Activated naive CD4-positive, alpha-beta T cell treated with anti-CD3 and anti-CD28 coated beads for 36 hours (primary cell): ENCODE results near the gene MYOD1. TPM values are rescaled to one million over a fixed set of nuclear protein-coding genes. Genes with fewer than 3 reads are reported as not detected.

Experiments used
- CTCF ChIA-PET: fragments of 350-600 bp; sonication (Branson Sonifier 250); formaldehyde crosslinking; loops from one replicate; lab custom pipeline; 2021; ENCODE audit warnings: antibody characterized with exemption; lab: Charles Lee
- DNase-seq: peaks from one replicate; pipeline ENCODE4 v3.0.0-alpha.2; 2020
- H3K27ac Mint-ChIP-seq: one replicate; pipeline ENCODE4 v1.8.0; 2021; ENCODE audit warnings: mild to moderate bottlenecking, mixed read lengths
- H3K27me3 Mint-ChIP-seq: one replicate; pipeline ENCODE4 v1.8.0; 2021; ENCODE audit warnings: low read depth, mixed read lengths
- H3K36me3 Mint-ChIP-seq: one replicate; pipeline ENCODE4 v1.8.0; 2021; ENCODE audit warnings: low read depth, mixed read lengths
- H3K4me1 Mint-ChIP-seq: one replicate; pipeline ENCODE4 v1.8.0; 2021; ENCODE audit warnings: low read depth, mixed read lengths
- H3K4me3 Mint-ChIP-seq: one replicate; pipeline ENCODE4 v1.8.0; 2021; ENCODE audit warnings: mild to moderate bottlenecking, moderate library complexity, mixed read lengths
- H3K9me3 Mint-ChIP-seq: one replicate; pipeline ENCODE4 v1.8.0; 2021; ENCODE audit warnings: mixed read lengths
- intact Hi-C: fragments of 100-400 bp; cut with micrococcal nuclease; formaldehyde crosslinking; loops from one replicate; pipeline ENCODE4 v1.15.1; 2023
- total RNA-seq, 2 experiments: library from RNA; stranded (reverse); gene quantifications; one replicate each; pipeline ENCODE4 v1.2.3, GENCODE V29; 2021

Gene MYOD1
- total RNA-seq, 2 experiments from 2014 or later, result not detected

DNA sequence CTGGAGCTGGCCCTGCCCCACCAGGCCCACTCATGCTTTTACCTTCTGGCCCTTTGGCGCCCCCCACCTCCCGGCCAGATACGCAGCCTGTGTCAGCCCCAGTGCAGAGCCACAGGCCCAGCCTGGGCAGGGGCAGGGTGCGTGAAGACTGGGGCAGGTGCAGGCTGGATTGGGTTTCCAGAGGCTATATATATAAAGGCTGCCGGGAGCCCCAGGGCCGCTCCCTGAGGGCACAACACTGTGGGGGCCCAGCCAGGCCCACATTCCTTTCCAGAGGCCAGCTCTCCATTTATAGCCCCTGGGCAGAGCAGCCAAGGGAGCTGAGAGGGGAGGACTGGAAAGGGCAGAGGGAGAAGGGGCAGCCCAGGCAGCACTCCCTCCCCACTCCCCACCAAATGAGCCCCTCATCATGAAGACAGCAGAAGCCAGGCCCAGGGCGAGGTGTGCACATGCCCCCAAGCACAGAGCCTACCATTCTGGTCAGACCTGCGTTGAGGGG lies 5.0 kb upstream of the MYOD1 start:
- Mint-ChIP-seq H3K27ac (no peak overlapping the region), H3K4me3 (no peak overlapping the region), H3K36me3 (no peaks in the 10 kb centered on the region), H3K27me3 (peaks cover 18% of the 10 kb centered on the region), H3K9me3 (no peaks in the 10 kb centered on the region), H3K4me1 (no peaks in the 10 kb centered on the region)
- CTCF ChIA-PET, result no interaction called here
- DNase-seq, result no peak
- intact Hi-C loops, result no loop called here

DNA sequence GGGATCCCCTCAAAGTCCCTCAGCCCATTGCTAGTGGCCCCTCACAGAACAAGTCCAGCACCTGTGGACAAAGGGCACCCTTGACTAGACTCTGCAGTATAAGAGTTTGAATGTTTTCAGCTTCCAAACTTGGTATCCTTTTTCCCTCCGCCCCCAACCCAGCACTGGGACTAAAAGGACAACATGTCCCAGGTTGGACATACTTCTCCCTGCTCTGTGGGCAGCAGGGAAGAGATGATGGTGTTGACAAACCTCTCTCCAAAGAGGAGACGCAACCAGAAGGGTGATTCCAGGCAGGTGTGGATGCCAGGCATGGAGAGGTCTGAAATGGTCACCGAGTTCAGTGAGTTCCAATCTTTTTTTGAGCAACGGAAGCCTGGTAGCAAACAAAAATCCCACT lies 4.5 kb upstream of the MYOD1 start:
- Mint-ChIP-seq H3K27me3 (peaks cover 18% of the 10 kb centered on the region), H3K9me3 (no peaks in the 10 kb centered on the region), H3K4me1 (no peaks in the 10 kb centered on the region), H3K27ac (no peak overlapping the region), H3K4me3 (no peak overlapping the region), H3K36me3 (no peaks in the 10 kb centered on the region)
- CTCF ChIA-PET, result interaction anchor here (0.6 kb wide), 1 partner anchor 168 kb away, joined by 3 read pairs; no protein-coding TSS in a partner anchor
- DNase-seq, result no peak
- intact Hi-C loops, result no loop called here

DNA sequence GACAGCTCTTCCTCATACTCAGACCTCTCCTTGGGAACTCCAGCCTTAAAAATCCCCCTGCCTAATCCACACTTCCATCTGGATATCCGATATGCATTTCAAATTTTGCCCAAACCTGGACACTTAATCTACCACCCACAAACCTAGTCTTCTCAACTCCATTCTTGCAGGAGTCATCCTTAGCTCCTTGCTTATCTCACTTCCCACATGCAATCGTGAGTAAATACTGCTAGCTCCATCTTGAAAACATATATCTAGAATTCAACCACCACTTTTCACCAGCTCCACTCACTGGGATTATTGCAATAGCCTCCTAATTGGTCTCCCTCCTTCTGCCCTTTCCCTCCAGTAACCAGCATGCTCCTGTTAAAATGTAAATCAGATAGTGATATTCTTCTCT lies 2.6 kb upstream of the MYOD1 start:
- H3K36me3 Mint-ChIP-seq, result no peaks in the 10 kb centered on the region
- DNase-seq, result no peak
- CTCF ChIA-PET, result no interaction called here
- H3K4me1 Mint-ChIP-seq, result no peaks in the 10 kb centered on the region
- H3K27me3 Mint-ChIP-seq, result peaks cover 22% of the 10 kb centered on the region
- H3K9me3 Mint-ChIP-seq, result no peaks in the 10 kb centered on the region
- intact Hi-C loops, result no loop called here
- no peak overlapping the region for H3K4me3 Mint-ChIP-seq
- H3K27ac Mint-ChIP-seq, result no peak overlapping the region

DNA sequence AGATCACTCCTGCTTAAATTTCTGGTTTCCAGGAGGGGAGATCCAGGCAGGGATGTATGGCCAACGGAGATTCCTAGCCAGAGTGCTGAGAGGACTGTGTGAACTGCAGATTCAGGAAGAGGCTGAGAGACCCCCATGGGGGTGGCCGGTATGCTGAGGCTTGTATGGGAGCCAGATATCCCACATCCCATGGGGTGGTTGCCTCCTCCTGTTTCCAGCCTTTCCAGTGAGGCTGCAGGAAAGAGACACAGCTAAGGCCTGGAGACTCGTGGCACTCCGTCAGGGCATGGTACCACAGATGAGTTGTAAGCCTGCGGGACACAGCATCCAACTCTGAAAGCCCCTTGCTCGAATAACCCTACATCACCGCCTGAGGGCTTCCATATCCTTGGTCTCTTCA lies 1.4 kb upstream of the MYOD1 start:
- no peak overlapping the region for H3K4me3 Mint-ChIP-seq
- H3K9me3 Mint-ChIP-seq, result no peaks in the 10 kb centered on the region
- CTCF ChIA-PET, result interaction anchor here (0.8 to 5.3 kb wide), 2 partner anchors 13 to 15 kb away, joined by 3 to 30 read pairs; no protein-coding TSS in a partner anchor
- DNase-seq, result no peak
- H3K27me3 Mint-ChIP-seq, result peaks cover 29% of the 10 kb centered on the region
- no peak overlapping the region for H3K27ac Mint-ChIP-seq
- H3K36me3 Mint-ChIP-seq, result no peaks in the 10 kb centered on the region
- no peaks in the 10 kb centered on the region for H3K4me1 Mint-ChIP-seq
- intact Hi-C loops, result no loop called here

- Mint-ChIP-seq H3K27me3 (peaks cover 31% of the 10 kb centered on the region), H3K36me3 (no peaks in the 10 kb centered on the region), H3K4me3 (no peak overlapping the region), H3K4me1 (no peaks in the 10 kb centered on the region), H3K27ac (no peak overlapping the region), H3K9me3 (no peaks in the 10 kb centered on the region)
- DNase-seq, result no peak
- intact Hi-C loops, result no loop called here
- CTCF ChIA-PET, result interaction anchor here (0.7 to 5.3 kb wide), 3 partner anchors 12 to 120 kb away, joined by 3 to 30 read pairs (median 3); no protein-coding TSS in a partner anchor
Measured at GRCh38 chr11:17718510-17718962, 835 bp upstream of the MYOD1 start.

- Mint-ChIP-seq H3K4me1 (no peaks in the 10 kb centered on the region), H3K27ac (no peak overlapping the region), H3K36me3 (no peaks in the 10 kb centered on the region), H3K9me3 (no peaks in the 10 kb centered on the region), H3K4me3 (no peak overlapping the region), H3K27me3 (peaks cover 34% of the 10 kb centered on the region)
- intact Hi-C loops, result loop anchor here (10.0 kb wide), 1 partner anchor 485 kb away; no protein-coding TSS in a partner anchor
- CTCF ChIA-PET, result interaction anchor here (0.9 to 5.3 kb wide), 2 partner anchors 10 to 267 kb away, joined by 3 to 30 read pairs; no protein-coding TSS in a partner anchor
- DNase-seq, result no peak
Measured at GRCh38 chr11:17719938-17720795, 796 bp downstream of the MYOD1 start.

GRCh38 chr11:17720796-17721171 lies 1.4 kb downstream of the MYOD1 start:
- no peak overlapping the region for H3K4me3 Mint-ChIP-seq
- peaks cover 35% of the 10 kb centered on the region for H3K27me3 Mint-ChIP-seq
- intact Hi-C loops, result loop anchor here (10.0 kb wide), 1 partner anchor 486 kb away; no protein-coding TSS in a partner anchor
- no peak for DNase-seq
- no peaks in the 10 kb centered on the region for H3K9me3 Mint-ChIP-seq
- CTCF ChIA-PET, result interaction anchor here (0.9 to 5.3 kb wide), 2 partner anchors 10 to 266 kb away, joined by 3 to 30 read pairs; no protein-coding TSS in a partner anchor
- no peaks in the 10 kb centered on the region for H3K36me3 Mint-ChIP-seq
- no peaks in the 10 kb centered on the region for H3K4me1 Mint-ChIP-seq
- H3K27ac Mint-ChIP-seq, result no peak overlapping the region

- no peaks in the 10 kb centered on the region for H3K36me3 Mint-ChIP-seq
- no peak overlapping the region for H3K4me3 Mint-ChIP-seq
- no peaks in the 10 kb centered on the region for H3K4me1 Mint-ChIP-seq
- intact Hi-C loops, result loop anchor here (10.0 kb wide), 1 partner anchor 487 kb away; no protein-coding TSS in a partner anchor
- DNase-seq, result no peak
- CTCF ChIA-PET, result interaction anchor here (5.3 kb wide), 1 partner anchor 9 kb away, joined by 30 read pairs; no protein-coding TSS in a partner anchor
- H3K9me3 Mint-ChIP-seq, result no peaks in the 10 kb centered on the region
- H3K27me3 Mint-ChIP-seq, result peaks cover 37% of the 10 kb centered on the region
- no peak overlapping the region for H3K27ac Mint-ChIP-seq
Measured at GRCh38 chr11:17721242-17721999, 2.0 kb downstream of the MYOD1 start.

GRCh38 chr11:17722000-17722643 lies 2.8 kb downstream of the MYOD1 start:
- peaks cover 38% of the 10 kb centered on the region for H3K27me3 Mint-ChIP-seq
- no peak overlapping the region for H3K4me3 Mint-ChIP-seq
- no peaks in the 10 kb centered on the region for H3K36me3 Mint-ChIP-seq
- no peak for DNase-seq
- intact Hi-C loops, result loop anchor here (10.0 kb wide), 1 partner anchor 487 kb away; no protein-coding TSS in a partner anchor
- no peaks in the 10 kb centered on the region for H3K9me3 Mint-ChIP-seq
- no peaks in the 10 kb centered on the region for H3K4me1 Mint-ChIP-seq
- no peak overlapping the region for H3K27ac Mint-ChIP-seq
- CTCF ChIA-PET, result interaction anchor here (5.3 kb wide), 1 partner anchor 8 kb away, joined by 30 read pairs; no protein-coding TSS in a partner anchor

DNA sequence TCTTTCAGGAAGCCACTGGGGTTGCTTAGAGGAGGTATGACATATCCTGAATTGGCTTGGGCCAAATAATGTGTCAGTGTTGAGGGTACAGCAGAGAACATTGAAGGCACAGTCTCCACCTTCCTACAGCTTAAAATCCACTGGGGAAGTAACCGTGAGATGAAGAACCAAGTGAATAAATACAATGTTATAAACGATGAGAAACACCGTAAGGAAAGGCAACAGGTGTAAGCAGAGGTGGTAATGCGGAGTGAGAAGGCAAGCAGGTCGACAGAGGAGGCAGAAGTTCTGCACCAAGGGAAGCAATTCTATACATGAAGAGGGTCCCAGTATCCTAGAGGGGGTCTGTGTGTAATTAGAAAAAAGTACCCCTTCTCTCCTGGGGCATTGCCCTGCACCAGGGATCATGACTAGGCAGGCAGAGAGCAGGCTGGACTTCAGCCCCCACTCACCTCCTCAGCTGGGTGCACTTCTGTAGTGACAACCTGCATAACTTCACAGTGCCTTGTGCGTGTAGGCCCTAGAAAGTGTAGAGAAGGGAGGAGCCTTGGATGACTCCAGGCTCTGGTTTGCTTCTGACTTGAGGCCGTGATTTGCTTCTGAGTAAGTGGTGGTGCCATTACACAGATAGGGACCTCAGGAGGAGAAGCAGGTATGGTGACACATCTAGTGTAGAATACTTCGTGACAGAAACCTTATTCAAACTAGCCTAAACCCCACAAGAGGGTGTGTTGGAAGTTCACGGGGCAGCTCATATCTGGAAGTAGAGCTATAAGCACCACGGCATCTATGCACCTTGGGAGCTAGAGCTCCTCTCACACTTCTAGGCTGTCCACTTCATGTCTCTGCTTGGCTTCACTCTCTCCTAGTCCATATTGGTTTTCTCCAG lies 4.9 kb downstream of the MYOD1 start:
- intact Hi-C loops, result loop anchor here (10.0 kb wide), 1 partner anchor 489 kb away; no protein-coding TSS in a partner anchor
- Mint-ChIP-seq H3K4me1 (no peaks in the 10 kb centered on the region), H3K27ac (no peak overlapping the region), H3K27me3 (peaks cover 33% of the 10 kb centered on the region), H3K9me3 (no peaks in the 10 kb centered on the region), H3K36me3 (no peaks in the 10 kb centered on the region), H3K4me3 (no peak overlapping the region)
- DNase-seq, result no peak
- CTCF ChIA-PET, result no interaction called here

- no peak for DNase-seq
- no peak overlapping the region for H3K27ac Mint-ChIP-seq
- H3K9me3 Mint-ChIP-seq, result no peaks in the 10 kb centered on the region
- H3K36me3 Mint-ChIP-seq, result no peaks in the 10 kb centered on the region
- H3K27me3 Mint-ChIP-seq, result peaks cover 38% of the 10 kb centered on the region
- H3K4me3 Mint-ChIP-seq, result no peak overlapping the region
- CTCF ChIA-PET, result no interaction called here
- H3K4me1 Mint-ChIP-seq, result no peaks in the 10 kb centered on the region
- intact Hi-C loops, result loop anchor here (10.0 kb wide), 1 partner anchor 490 kb away; no protein-coding TSS in a partner anchor
Measured at GRCh38 chr11:17725174-17725573, 5.8 kb downstream of the MYOD1 start.
